Naive B cell (primary cell): Measurements from ENCODE around the gene HSD17B1. TPM values are rescaled to one million over a fixed set of nuclear protein-coding genes. Genes with fewer than 3 reads are reported as not detected.

Experiments
- ATAC-seq, 2 donors: fragments of 150-1000 bp; cut with Tn5 transposase; 2 replicates each; pipeline ENCODE4 v1.10.0; 2021; ENCODE audit warnings: low read depth in 2 of 2, mild to moderate bottlenecking in 2 of 2, moderate library complexity in 2 of 2
- DNase-seq: peaks from one replicate; pipeline ENCODE4 v3.0.0; 2022
- H3K27ac Mint-ChIP-seq, 6 donors: one replicate each; pipeline ENCODE4 v1.8.0; 2020 to 2022; ENCODE audit warnings: mild to moderate bottlenecking in 6 of 6, mixed read lengths in 6 of 6, moderate library complexity in 5 of 6, inconsistent platforms in 2 of 6
- H3K27me3 Mint-ChIP-seq, 3 donors: one replicate each; pipeline ENCODE4 v1.8.0; 2021 to 2022; ENCODE audit warnings: mixed read lengths in 3 of 3, mild to moderate bottlenecking in 1 of 3
- H3K36me3 Mint-ChIP-seq, 2 donors: one replicate each; pipeline ENCODE4 v1.8.0; 2020 to 2022; ENCODE audit warnings: mixed read lengths in 2 of 2, inconsistent platforms in 1 of 2, mild to moderate bottlenecking in 1 of 2
- H3K4me1 Mint-ChIP-seq, 3 donors: one replicate each; pipeline ENCODE4 v1.8.0; 2020 to 2022; ENCODE audit warnings: mixed read lengths in 3 of 3, inconsistent platforms in 1 of 3, mild to moderate bottlenecking in 1 of 3, moderate library complexity in 1 of 3
- H3K4me3 Mint-ChIP-seq, 8 donors: one replicate each; pipeline ENCODE4 v1.8.0; 2020 to 2022; ENCODE audit warnings: mild to moderate bottlenecking in 8 of 8, mixed read lengths in 8 of 8, moderate library complexity in 8 of 8, inconsistent platforms in 2 of 8
- H3K9me3 Mint-ChIP-seq, 7 donors: one replicate each; pipeline ENCODE4 v1.8.0; 2020 to 2022; ENCODE audit warnings: mixed read lengths in 7 of 7, mild to moderate bottlenecking in 5 of 7, inconsistent platforms in 2 of 7, moderate library complexity in 1 of 7
- polyA plus RNA-seq, 6 donors: library from polyadenylated mRNA; unstranded; fragments of 300-500 nt; fragmentation: Illumina TruSeq; gene quantifications; one replicate each; pipeline ENCODE4 v1.2.3, GENCODE V29; 2021; ENCODE audit warnings: low read depth in 6 of 6

HSD17B1 gene
- polyA plus RNA-seq, 6 donors from 2014 or later, result 0.55 to 1.6 (median 0.90) TPM; not detected in 1

GRCh38 chr17:42559075-42559474 lies 6.4 kb downstream of the HSD17B1 start:
- DNase-seq, result no peak
- H3K9me3 Mint-ChIP-seq, result no peaks in the 10 kb centered on the region
- peak overlapping the region in 1 of 8 donors; percentile 92 for H3K4me3 Mint-ChIP-seq
- H3K27me3 Mint-ChIP-seq, result no peaks in the 10 kb centered on the region
- no peak for ATAC-seq
- no peaks in the 10 kb centered on the region for H3K36me3 Mint-ChIP-seq
- peaks cover 25 to 53% (median 46%) of the 10 kb centered on the region in 3 donors for H3K4me1 Mint-ChIP-seq
- no peak overlapping the region for H3K27ac Mint-ChIP-seq

GRCh38 chr17:42560246-42560645 lies 7.5 kb downstream of the HSD17B1 start:
- Mint-ChIP-seq H3K27me3 (no peaks in the 10 kb centered on the region), H3K4me1 (peaks cover 21 to 58% (median 39%) of the 10 kb centered on the region in 3 donors), H3K9me3 (no peaks in the 10 kb centered on the region), H3K27ac (peak overlapping the region in 1 of 6 donors; percentile 86), H3K4me3 (peak overlapping the region in 4 of 8 donors; percentile 40 to 92 (median 58)), H3K36me3 (no peaks in the 10 kb centered on the region)
- DNase-seq, result no peak
- ATAC-seq, result no peak

- Mint-ChIP-seq H3K9me3 (no peaks in the 10 kb centered on the region), H3K4me1 (peaks cover 20 to 54% (median 40%) of the 10 kb centered on the region in 3 donors), H3K27me3 (no peaks in the 10 kb centered on the region), H3K27ac (peak within 1 kb of the TSS; percentile 89 to 97 (median 97)), H3K4me3 (peak within 1 kb of the TSS; percentile 89 to 97 (median 92)), H3K36me3 (no peaks in the 10 kb centered on the region)
- ATAC-seq (peak; percentile 67 to 74), DNase-seq (peak; percentile 88)
Observed at GRCh38 chr17:42561897-42562387, 9.2 kb downstream of the HSD17B1 start, which contains the start of gene COASY. TSS of gene COASY (plus strand) at chr17:42562148. CDS start at chr17:42562623, 475 bp downstream.

GRCh38 chr17:42562388-42563142 lies 9.8 kb downstream of the HSD17B1 start:
- peak overlapping the region; percentile 89 to 97 (median 97) for H3K27ac Mint-ChIP-seq
- peaks cover 22 to 58% (median 38%) of the 10 kb centered on the region in 3 donors for H3K4me1 Mint-ChIP-seq
- peak overlapping the region; percentile 89 to 97 (median 92) for H3K4me3 Mint-ChIP-seq
- H3K27me3 Mint-ChIP-seq, result no peaks in the 10 kb centered on the region
- no peaks in the 10 kb centered on the region for H3K9me3 Mint-ChIP-seq
- DNase-seq (no peak), ATAC-seq (no peak)
- H3K36me3 Mint-ChIP-seq, result no peaks in the 10 kb centered on the region

- Mint-ChIP-seq H3K27ac (peak overlapping the region in 1 of 6 donors; percentile 94), H3K4me1 (peaks cover 26 to 63% (median 43%) of the 10 kb centered on the region in 3 donors), H3K36me3 (no peaks in the 10 kb centered on the region), H3K27me3 (no peaks in the 10 kb centered on the region), H3K4me3 (peak overlapping the region; percentile 89 to 97 (median 92)), H3K9me3 (no peaks in the 10 kb centered on the region)
- ATAC-seq, result no peak
- no peak for DNase-seq
Observed at GRCh38 chr17:42563143-42563509, 10.4 kb downstream of the HSD17B1 start.

- H3K4me1 Mint-ChIP-seq, result peaks cover 27 to 66% (median 43%) of the 10 kb centered on the region in 3 donors
- H3K27me3 Mint-ChIP-seq, result no peaks in the 10 kb centered on the region
- peak overlapping the region in 5 of 6 donors; percentile 36 to 94 (median 65) for H3K27ac Mint-ChIP-seq
- H3K9me3 Mint-ChIP-seq, result no peaks in the 10 kb centered on the region
- no peaks in the 10 kb centered on the region for H3K36me3 Mint-ChIP-seq
- peak overlapping the region; percentile 70 to 97 (median 92) for H3K4me3 Mint-ChIP-seq
- no peak for DNase-seq
- no peak for ATAC-seq
Observed at GRCh38 chr17:42563543-42563942, 10.8 kb downstream of the HSD17B1 start.

- Mint-ChIP-seq H3K4me1 (peaks cover 29 to 70% (median 43%) of the 10 kb centered on the region in 3 donors), H3K4me3 (peak overlapping the region; percentile 70 to 97 (median 92)), H3K27me3 (no peaks in the 10 kb centered on the region), H3K27ac (peak overlapping the region in 3 of 6 donors; percentile 65 to 94 (median 66)), H3K36me3 (no peaks in the 10 kb centered on the region), H3K9me3 (no peaks in the 10 kb centered on the region)
- no peak for ATAC-seq
- no peak for DNase-seq
Observed at GRCh38 chr17:42563950-42564349, 11.2 kb downstream of the HSD17B1 start.

GRCh38 chr17:42564815-42565522 lies 12.2 kb downstream of the HSD17B1 start:
- DNase-seq, result no peak
- H3K4me1 Mint-ChIP-seq, result peaks cover 29 to 71% (median 43%) of the 10 kb centered on the region in 3 donors
- no peaks in the 10 kb centered on the region for H3K9me3 Mint-ChIP-seq
- H3K4me3 Mint-ChIP-seq, result peak overlapping the region in 5 of 8 donors; percentile 24 to 92 (median 89)
- no peak for ATAC-seq
- H3K27ac Mint-ChIP-seq, result peak overlapping the region in 2 of 6 donors; percentile 81 to 94
- H3K36me3 Mint-ChIP-seq, result no peaks in the 10 kb centered on the region
- H3K27me3 Mint-ChIP-seq, result no peaks in the 10 kb centered on the region

GRCh38 chr17:42565523-42566214 lies 12.9 kb downstream of the HSD17B1 start:
- H3K9me3 Mint-ChIP-seq, result no peaks in the 10 kb centered on the region
- peak overlapping the region in 7 of 8 donors; percentile 24 to 96 (median 93) for H3K4me3 Mint-ChIP-seq
- peaks cover 29 to 67% (median 43%) of the 10 kb centered on the region in 3 donors for H3K4me1 Mint-ChIP-seq
- H3K27ac Mint-ChIP-seq, result peak overlapping the region in 5 of 6 donors; percentile 32 to 86 (median 72)
- DNase-seq, result no peak
- H3K36me3 Mint-ChIP-seq, result no peaks in the 10 kb centered on the region
- no peak for ATAC-seq
- H3K27me3 Mint-ChIP-seq, result no peaks in the 10 kb centered on the region

GRCh38 chr17:42566215-42566882 lies 13.6 kb downstream of the HSD17B1 start:
- no peaks in the 10 kb centered on the region for H3K27me3 Mint-ChIP-seq
- H3K9me3 Mint-ChIP-seq, result no peaks in the 10 kb centered on the region
- no peak for DNase-seq
- no peaks in the 10 kb centered on the region for H3K36me3 Mint-ChIP-seq
- peaks cover 29 to 62% (median 43%) of the 10 kb centered on the region in 3 donors for H3K4me1 Mint-ChIP-seq
- peak overlapping the region; percentile 89 to 98 (median 94) for H3K4me3 Mint-ChIP-seq
- H3K27ac Mint-ChIP-seq, result peak overlapping the region; percentile 56 to 94 (median 83)
- no peak for ATAC-seq

GRCh38 chr17:42566883-42567573 lies 14.3 kb downstream of the HSD17B1 start, which contains the start of gene MLX:
TSS of gene MLX (plus strand) at chr17:42567100. CDS start at chr17:42567125, 25 bp downstream.
- Mint-ChIP-seq H3K36me3 (no peaks in the 10 kb centered on the region), H3K27ac (peak within 1 kb of the TSS; percentile 83 to 98 (median 90)), H3K4me3 (peak within 1 kb of the TSS; percentile 89 to 98 (median 94)), H3K9me3 (no peaks in the 10 kb centered on the region), H3K4me1 (peaks cover 25 to 55% (median 36%) of the 10 kb centered on the region in 3 donors), H3K27me3 (no peaks in the 10 kb centered on the region)
- DNase-seq (peak; percentile 86), ATAC-seq (peak; percentile 75 to 81)
